OCI-LY3 (cell line): Measurements from ENCODE around the gene STRADA.
"Not testable (repeated sequence)": the region's sequence is repeated elsewhere in the genome, so short reads cannot be mapped to it uniquely, and the experiment has no call there.

Experiments used
- H2AFZ ChIP-seq: fragments of 200-600, 300-600 bp; shearing (Covaris generic); 2 replicates; pipeline ENCODE4 v1.6.0; 2014; ENCODE audit warnings: antibody characterized with exemption, low read depth, low read length
- H3K27ac ChIP-seq: fragments of 200-600, 300-600 bp; sonication (generic); 2 replicates; pipeline ENCODE4 v1.5.1; 2014; ENCODE audit warnings: mild to moderate bottlenecking, low read length, moderate library complexity, mixed read lengths
- H3K27me3 ChIP-seq: fragments of 200-600, 300-600 bp; sonication (generic); 2 replicates; pipeline ENCODE4 v1.6.1; 2014; ENCODE audit warnings: low read depth, low read length, mixed read lengths
- H3K36me3 ChIP-seq: fragments of 200-600, 300-600 bp; sonication (generic); replicated peaks from 2 replicates; pipeline ENCODE3; 2014; ENCODE audit warnings: low read depth, low read length, mixed read lengths
- H3K4me1 ChIP-seq: fragments of 300-600, 200-600 bp; sonication (generic); 2 replicates; pipeline ENCODE4 v1.6.1; 2014; ENCODE audit warnings: low read length, mixed read lengths
- H3K4me2 ChIP-seq: fragments of 200-600, 300-600 bp; sonication (generic); 2 replicates; pipeline ENCODE4 v1.6.1; 2014; ENCODE audit warnings: low read length, mixed read lengths
- H3K4me3 ChIP-seq: fragments of 300-600, 200-600 bp; sonication (generic); 2 replicates; pipeline ENCODE4 v1.5.1; 2014; ENCODE audit warnings: antibody characterized with exemption, mild to moderate bottlenecking, low read length, moderate library complexity
- H3K79me2 ChIP-seq: fragments of 300-600, 200-600 bp; shearing (Covaris generic); 2 replicates; pipeline ENCODE4 v1.6.1; 2014; ENCODE audit warnings: mild to moderate bottlenecking, low read length, mixed read lengths
- H3K9ac ChIP-seq: fragments of 300-600, 200-600 bp; shearing (Covaris generic); 2 replicates; pipeline ENCODE4 v1.6.0; 2014; ENCODE audit warnings: mild to moderate bottlenecking, low read length, moderate library complexity
- H3K9me3 ChIP-seq: fragments of 200-600, 300-600 bp; shearing (Covaris generic); 2 replicates; pipeline ENCODE4 v1.6.1; 2014; ENCODE audit warnings: low read length, mixed read lengths; ENCODE audit not compliant: insufficient read depth
- H4K20me1 ChIP-seq: fragments of 200-600, 300-600 bp; sonication (generic); 2 replicates; pipeline ENCODE4 v1.6.1; 2016; ENCODE audit warnings: low read length, mixed read lengths; ENCODE audit not compliant: insufficient read depth
- EZH2phosphoT487 ChIP-seq: fragments of 200-600 bp; shearing (Covaris generic); IDR thresholded peaks from 2 replicates; pipeline ENCODE4 v1.6.1; 2018; ENCODE audit warnings: antibody characterized with exemption, mixed run types, low read depth
- TF ChIP-seq, protein P1 (sequence below): fragments of 200-600, 300-600 bp; sonication (generic); IDR thresholded peaks from 2 replicates; pipeline ENCODE4 v1.5.1; 2014; ENCODE audit warnings: antibody characterized with exemption, low read length, low read depth

Gene STRADA

DNA sequence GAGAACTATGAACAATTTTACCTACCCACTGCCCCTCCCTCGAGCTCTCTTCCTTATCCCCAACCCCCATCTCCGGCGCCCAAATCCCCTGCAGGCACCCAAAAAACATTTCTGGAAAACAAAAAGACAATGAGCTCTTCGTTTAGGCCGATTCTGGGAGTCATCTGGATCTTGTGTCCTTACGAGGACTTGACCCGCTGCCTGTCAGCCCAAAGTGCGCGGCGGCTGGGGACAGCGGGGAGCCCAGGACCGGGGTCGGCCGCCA, 524 bp downstream of the STRADA start:
- TF ChIP-seq, protein P1, sequence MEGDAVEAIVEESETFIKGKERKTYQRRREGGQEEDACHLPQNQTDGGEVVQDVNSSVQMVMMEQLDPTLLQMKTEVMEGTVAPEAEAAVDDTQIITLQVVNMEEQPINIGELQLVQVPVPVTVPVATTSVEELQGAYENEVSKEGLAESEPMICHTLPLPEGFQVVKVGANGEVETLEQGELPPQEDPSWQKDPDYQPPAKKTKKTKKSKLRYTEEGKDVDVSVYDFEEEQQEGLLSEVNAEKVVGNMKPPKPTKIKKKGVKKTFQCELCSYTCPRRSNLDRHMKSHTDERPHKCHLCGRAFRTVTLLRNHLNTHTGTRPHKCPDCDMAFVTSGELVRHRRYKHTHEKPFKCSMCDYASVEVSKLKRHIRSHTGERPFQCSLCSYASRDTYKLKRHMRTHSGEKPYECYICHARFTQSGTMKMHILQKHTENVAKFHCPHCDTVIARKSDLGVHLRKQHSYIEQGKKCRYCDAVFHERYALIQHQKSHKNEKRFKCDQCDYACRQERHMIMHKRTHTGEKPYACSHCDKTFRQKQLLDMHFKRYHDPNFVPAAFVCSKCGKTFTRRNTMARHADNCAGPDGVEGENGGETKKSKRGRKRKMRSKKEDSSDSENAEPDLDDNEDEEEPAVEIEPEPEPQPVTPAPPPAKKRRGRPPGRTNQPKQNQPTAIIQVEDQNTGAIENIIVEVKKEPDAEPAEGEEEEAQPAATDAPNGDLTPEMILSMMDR, result no peak
- no peak for TF ChIP-seq EZH2phosphoT487

DNA sequence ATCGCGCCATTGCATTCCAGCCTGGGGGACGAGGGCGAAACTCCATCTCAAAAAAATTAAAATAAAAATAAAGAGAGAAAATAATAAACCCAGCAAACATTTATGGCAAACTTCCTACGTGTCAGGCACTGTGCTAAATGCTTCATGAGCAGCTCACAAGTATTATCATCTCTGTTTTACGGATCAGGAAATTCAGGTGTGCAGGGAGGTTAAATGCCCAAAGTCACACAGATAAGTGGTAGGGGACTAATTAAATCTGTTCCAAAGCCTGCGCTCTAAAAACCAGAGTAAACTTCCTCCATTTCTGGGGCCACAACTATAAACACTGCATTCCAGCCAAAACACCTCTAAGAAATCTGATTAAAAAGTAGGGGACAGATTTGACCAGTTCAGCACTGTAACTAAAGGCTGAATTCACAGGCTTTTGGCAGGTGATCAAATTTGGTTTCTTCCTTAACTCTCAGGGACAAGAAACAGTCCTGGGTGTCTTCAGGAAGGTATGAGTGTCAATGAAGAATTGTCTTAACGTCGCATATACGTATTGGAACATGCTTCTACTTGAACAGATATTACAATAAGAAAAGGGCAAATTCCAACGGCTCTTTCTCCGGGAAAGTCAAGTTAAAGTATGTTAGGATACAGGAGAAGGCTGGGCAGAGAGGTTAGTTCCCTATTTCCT, 996 bp downstream of the STRADA start:
- H3K4me3 ChIP-seq, result peak overlapping the region; percentile 87
- H3K9me3 ChIP-seq, result no peaks in the 10 kb centered on the region
- peak overlapping the region; percentile 95 for H3K9ac ChIP-seq
- TF ChIP-seq, protein P1, result no peak
- TF ChIP-seq EZH2phosphoT487, result no peak
- peaks cover 16% of the 10 kb centered on the region for H3K4me1 ChIP-seq
- H3K4me2 ChIP-seq, result peak overlapping the region; percentile 91
- H2AFZ ChIP-seq, result no peak overlapping the region; the same call in 1 of the 2 replicates
- peaks cover 3% of the 10 kb centered on the region for H3K36me3 ChIP-seq
- H3K27ac ChIP-seq, result peak overlapping the region; percentile 86
- no peaks in the 10 kb centered on the region for H3K27me3 ChIP-seq
- peaks cover 25% of the 10 kb centered on the region for H3K79me2 ChIP-seq
- H4K20me1 ChIP-seq, result no peaks in the 10 kb centered on the region

More for the DNA sequence above, 524 bp downstream of the STRADA start:
- no peaks in the 10 kb centered on the region for H3K9me3 ChIP-seq
- H3K9ac ChIP-seq, result peak overlapping the region; percentile 95
- H3K27me3 ChIP-seq, result no peaks in the 10 kb centered on the region
- peaks cover 8% of the 10 kb centered on the region for H3K36me3 ChIP-seq
- peak overlapping the region; percentile 87 for H3K4me3 ChIP-seq
- H3K4me1 ChIP-seq, result peaks cover 16% of the 10 kb centered on the region
- H2AFZ ChIP-seq, result no peak overlapping the region; the same call in 1 of the 2 replicates
- peaks cover 23% of the 10 kb centered on the region for H3K79me2 ChIP-seq
- peak overlapping the region; percentile 86 for H3K27ac ChIP-seq
- H4K20me1 ChIP-seq, result no peaks in the 10 kb centered on the region
- peak overlapping the region; percentile 91 for H3K4me2 ChIP-seq

DNA sequence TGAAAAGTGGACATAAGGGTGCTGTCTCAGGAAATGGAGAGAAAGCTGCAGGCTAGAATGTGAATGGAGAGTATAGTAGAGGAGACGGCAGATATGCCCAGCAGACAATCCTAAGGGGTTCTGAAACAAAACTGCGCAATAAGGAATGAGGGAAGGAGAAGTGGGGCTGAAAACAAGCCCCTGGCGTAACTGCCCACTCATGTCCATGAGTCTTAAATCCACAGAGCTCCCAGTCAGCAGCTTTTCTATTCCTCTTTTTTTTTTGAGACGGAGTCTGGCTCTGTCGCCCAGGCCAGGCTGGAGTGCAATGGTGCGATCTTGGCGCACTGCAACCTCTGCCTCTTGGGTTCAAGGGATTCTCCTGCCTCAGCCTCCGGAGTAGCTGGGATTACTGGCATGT, 5.9 kb downstream of the STRADA start:
- peaks cover 17% of the 10 kb centered on the region for H3K79me2 ChIP-seq
- no peak overlapping the region for H3K4me2 ChIP-seq
- no peak overlapping the region for H3K27ac ChIP-seq
- no peaks in the 10 kb centered on the region for H3K9me3 ChIP-seq
- H3K9ac ChIP-seq, result no peak overlapping the region
- no peak overlapping the region for H3K4me3 ChIP-seq
- no peak overlapping the region for H2AFZ ChIP-seq
- no peaks in the 10 kb centered on the region for H3K27me3 ChIP-seq
- H4K20me1 ChIP-seq, result 0 out of 2 replicates have a peak, but pooled peaks cover 3% of the 10 kb centered on the region
- H3K4me1 ChIP-seq, result peaks cover 7% of the 10 kb centered on the region
- TF ChIP-seq EZH2phosphoT487, result no peak
- TF ChIP-seq, protein P1, result no peak
- peaks cover 9% of the 10 kb centered on the region for H3K36me3 ChIP-seq

DNA sequence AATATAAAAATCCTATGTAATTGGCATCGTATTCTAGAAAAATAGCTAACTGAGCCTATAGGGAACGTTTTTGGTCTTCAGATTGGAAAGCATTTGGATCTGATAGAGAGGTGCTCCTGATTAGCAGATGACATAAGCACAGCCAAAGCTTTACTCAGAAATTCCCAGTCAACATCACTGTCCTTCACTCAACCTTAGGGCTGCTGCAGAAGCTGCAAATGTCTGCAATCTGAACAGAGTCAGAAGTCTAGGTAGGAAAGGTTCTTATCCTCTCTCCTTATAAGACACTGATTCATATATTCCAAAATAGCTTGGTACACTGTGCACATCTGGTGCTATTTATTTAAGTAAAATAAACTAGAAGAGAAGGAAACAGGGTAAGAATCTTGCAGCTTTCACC, 19.2 kb downstream of the STRADA start:
- Histone ChIP-seq H3K9me3 (no peaks in the 10 kb centered on the region), H3K79me2 (no peaks in the 10 kb centered on the region), H3K36me3 (peaks cover 15% of the 10 kb centered on the region), H3K9ac (no peak overlapping the region), H2AFZ (no peak overlapping the region), H3K4me3 (no peak overlapping the region), H3K4me1 (no peaks in the 10 kb centered on the region), H4K20me1 (no peaks in the 10 kb centered on the region), H3K27me3 (no peaks in the 10 kb centered on the region), H3K4me2 (no peak overlapping the region), H3K27ac (no peak overlapping the region)
- TF ChIP-seq, protein P1, result no peak
- no peak for TF ChIP-seq EZH2phosphoT487

DNA sequence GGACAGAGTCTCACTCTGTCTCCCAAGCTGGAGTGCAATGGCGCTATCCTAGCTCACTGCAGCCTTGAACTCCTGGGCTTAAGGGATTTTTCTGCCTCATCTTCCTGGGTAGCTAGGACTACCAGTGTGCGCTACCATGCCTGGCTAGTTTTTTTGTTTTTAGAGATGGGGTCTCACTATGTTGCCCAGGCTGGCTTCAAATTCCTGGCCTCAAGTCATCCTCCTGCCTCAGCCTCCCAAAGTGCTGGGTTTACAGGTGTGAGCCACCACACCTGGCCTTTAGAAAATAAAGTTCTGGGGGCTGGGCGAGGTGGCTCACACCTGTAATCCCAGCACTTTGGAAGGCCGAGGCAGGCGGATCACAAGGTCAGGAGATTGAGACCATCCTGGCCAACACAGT, 21.4 kb downstream of the STRADA start:
- not testable (repeated sequence) for H3K4me3 ChIP-seq, H3K79me2 ChIP-seq, H2AFZ ChIP-seq, H3K36me3 ChIP-seq, H3K4me1 ChIP-seq, H3K27me3 ChIP-seq, H3K9me3 ChIP-seq, H4K20me1 ChIP-seq, H3K9ac ChIP-seq, H3K27ac ChIP-seq, H3K4me2 ChIP-seq
